ENCODE results near the gene F2RL2.

Gene F2RL2

DNA sequence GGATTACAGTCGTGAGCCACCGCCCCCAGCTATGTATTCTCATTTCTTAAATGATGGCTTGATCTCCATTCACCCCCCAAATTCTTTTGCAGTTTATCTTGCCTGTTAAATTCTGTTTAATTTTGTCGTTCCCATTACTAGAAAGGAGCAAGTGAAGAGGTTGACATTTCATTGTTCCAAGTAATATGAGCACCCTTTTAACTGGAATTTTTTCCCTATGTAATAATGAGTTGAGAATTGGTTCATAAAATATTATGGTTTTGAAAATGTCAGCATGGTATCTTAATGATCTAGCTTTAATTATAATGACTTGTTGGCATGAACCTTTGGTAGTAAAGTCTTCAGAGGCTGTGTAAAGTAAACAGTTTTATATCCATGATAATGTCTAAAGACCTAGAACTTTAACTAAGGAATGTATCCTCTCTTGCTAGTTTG, 37.4 kb downstream of the F2RL2 start:
- no peak for DNase-seq (ENCODE audit: low read depth in 2 of 2)

DNA sequence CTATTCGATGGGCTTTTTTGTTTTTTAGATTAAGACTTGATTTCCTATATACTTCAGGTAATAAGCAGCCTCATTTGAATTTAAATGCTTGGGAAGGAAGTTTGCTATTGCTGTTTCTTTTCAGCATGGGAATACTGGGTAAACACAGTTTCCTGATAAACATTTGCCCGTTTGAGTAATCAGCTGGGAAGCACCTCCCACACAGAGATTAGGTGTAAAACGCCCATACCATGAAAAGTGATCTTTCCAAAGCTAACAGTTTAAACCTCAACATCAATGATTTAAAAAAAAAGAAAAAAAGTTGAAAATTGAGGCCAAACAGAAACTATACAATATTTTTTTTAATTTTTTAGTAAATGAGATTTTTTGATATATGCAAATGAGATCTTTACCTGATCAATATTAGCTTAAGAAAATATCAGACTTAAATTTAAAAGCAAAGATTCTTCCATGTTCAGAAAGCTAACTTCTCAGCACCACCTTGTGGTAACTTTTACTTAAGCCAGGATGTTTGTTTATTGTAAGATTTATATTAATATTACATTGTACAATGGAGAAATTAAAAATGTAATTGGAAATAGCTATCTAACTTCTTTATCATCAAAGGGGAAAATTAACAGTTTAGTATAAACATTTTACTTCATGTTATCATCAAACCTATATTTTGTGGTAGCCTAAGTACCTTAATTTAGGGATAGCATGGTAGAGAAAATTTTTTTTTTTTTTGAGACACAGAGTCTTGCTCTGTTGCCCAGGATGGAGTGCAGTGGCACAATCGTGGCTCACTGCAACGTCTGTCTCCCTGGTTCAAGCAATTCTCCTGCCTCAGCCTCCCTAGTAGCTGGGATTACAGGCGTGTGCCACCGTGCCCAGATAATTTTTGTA, 39.8 kb downstream of the F2RL2 start:
- DNase-seq (ENCODE audit: low read depth in 2 of 2), result no peak

DNA sequence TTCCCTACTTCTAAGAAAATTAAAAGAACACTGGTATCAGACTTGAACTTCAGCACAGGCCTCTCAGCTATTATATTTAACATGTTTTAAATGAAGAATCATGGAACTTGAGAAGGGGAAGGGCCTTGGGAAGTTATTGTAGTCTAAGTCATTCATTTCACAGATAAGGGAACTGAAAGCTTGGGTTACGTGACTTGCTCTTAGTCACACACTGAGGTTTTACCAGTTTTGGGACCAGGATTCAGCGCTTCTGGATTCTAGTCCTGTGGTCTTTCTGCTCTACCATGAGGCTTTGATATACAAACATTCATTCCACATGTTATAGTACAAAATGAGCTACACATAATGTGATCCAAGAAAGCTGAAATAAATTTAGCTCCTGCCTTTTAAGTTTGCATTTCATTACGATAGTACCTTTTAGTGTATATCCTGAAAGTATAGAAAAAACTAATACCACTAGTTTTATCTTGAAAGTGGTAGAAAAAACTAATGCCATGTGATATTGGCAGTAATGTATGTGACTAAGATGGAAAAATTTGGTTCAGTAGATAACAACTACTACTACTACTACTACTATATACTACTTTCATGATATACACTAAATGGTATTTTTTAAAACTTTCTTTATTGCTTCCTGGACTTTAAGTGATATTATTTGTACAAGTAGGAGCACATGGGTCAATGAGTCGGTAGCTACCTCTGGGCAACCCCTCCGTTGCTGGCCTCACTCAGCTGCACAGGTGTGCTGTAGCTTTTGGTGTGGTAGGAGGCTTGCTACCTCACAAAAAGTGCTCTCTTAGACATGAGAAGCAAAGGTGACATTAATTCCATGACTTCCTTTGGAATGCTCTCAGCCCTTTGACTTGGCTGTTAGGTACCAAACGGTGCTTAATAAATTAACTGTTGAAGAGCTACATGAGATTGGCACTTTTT, 40.7 kb downstream of the F2RL2 start:
- DNase-seq (ENCODE audit: low read depth in 2 of 2), result no peak

DNA sequence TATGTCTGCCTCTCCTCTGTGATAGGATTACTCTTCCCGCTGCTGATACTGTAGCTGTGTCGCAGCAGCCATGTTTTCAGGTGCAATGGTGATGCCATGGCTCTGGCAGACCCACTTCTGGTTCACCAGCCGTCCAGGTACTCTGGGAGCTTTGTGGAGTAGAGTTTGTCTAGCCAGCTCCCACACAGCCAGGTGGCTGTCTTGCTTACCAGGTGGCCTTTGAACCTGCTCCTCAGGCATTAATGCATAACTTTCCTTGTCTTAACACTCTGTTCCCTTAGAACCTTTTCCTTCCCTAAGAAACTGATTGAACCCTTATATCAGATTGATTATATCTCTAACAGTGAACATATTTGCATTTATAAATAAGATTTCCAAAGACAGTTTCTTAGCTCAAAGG, 42.2 kb downstream of the F2RL2 start:
- DNase-seq (ENCODE audit: low read depth in 2 of 2), result no peak

DNA sequence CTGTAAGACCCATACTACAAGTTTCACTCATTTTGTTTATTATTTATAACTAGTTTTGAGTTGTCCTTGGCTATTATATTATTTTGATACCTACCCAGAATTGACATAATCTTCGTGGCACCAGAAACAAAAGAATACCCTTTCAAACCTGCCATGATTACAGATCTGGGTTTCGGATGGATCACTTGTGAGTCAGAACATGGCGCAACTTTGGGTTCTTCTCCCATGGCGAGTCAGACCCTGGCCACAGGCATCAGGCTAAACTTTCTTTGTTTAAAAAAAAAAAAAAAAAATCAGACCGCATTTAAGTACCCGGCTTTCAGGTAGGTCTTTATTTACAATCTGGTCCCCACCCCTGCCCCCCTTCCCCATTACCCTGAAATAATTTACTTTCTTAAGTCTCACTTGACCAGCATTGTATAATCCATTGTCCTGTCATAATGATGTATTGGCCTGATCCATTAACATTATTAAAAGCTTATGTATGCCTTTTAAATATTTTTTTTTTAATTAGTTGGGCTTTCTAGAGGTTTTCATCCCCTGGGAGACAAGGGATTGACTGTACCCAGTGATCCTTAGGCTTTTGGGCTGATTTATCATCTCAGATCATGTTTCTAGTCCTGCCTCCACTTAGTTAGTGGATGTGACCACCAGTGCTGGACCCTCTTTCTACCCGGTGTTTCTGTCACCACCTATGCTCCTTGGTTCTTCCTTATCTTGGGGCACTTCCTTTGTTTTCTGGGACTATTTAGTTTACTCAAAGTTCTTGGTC, 43.9 kb downstream of the F2RL2 start:
- no peak for DNase-seq (ENCODE audit: low read depth in 2 of 2)

DNA sequence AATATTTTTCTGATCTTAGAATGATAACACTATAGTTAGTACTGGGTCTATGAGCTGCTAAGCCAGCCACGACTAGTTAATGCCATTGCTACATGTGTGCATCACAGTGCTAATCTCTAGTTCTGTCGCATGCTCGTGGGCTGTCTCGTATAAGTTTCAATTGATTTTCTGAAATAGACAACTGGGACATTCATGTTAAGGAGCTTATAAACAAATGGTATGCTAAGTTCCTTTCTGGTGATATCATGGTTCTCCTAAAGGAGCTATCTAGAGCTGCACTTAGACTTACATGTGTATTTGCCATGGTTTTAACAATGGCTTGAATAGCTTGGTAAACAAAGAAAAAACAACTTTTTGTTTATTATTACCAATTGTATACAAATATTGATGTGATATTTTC, 46.2 kb downstream of the F2RL2 start:
- DNase-seq (ENCODE audit: low read depth in 2 of 2), result no peak

DNA sequence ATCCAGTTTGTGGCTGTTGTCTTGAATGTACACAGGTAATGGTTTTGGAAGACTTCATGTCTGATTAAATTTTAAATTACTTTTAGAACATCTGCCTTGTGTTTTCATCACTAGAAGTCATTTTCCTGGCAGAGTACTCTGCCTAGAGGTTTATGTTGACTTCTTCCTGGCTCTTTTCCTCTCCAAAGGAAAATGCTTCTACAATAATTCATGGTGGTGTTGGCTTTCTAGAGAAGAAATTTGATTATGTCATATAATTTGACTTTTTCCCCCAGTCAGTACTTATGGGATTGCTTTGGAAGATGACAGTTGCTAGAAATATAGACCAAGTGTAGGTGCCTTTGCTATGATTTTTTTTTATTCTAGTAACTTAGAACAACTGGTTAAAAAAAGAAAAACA, 46.8 kb downstream of the F2RL2 start:
- no peak for DNase-seq (ENCODE audit: low read depth in 2 of 2)

DNA sequence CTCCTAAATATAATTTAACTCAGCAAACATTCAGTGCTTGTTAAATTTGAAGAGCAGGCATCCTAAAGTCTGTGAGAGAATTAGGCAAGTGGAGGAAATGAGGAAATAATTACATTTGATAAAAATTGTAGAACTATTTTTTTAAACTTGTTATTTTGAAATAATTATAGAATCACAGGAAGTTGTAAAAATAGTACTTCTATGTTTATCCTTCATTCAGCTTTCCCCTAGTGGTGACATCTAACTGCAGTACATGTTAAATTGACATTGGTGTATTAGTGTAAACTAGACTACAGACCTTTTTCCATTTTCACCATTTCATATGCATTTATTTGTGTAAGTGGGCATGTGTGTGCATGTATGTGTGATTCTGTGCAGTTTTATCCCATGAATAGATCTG, 51.6 kb downstream of the F2RL2 start:
- no peak for DNase-seq (ENCODE audit: low read depth in 2 of 2)

DNA sequence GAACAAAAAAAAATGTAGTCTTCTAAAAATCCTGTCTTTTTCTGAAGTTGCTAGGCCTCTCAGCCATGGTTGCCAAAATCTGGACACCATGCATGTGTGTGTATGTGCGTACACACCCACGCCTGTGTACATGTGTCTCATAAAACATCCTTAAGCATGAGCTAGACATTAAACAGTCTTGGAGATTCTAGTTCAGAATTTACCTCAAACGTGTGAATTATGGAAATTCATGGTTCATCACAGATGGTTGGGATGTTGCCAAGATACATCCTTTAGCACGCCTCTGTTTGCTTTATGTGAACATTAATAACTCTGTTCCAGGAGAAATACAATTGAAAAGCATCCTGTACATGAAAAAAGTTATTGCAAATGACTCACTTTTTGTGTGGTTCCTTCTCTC, 53.0 kb downstream of the F2RL2 start:
- DNase-seq (ENCODE audit: low read depth in 2 of 2), result no peak
